Stimulated activated CD8-positive, alpha-beta memory T cell treated with anti-CD3 and anti-CD28 coated beads, Interleukin-4, amount 100 ng/mL, for 1 hour (primary cell): ENCODE results near the gene POLDIP3.
A peak's percentile ranks its signal among the peaks of the same experiment; 100 is the strongest.
"Not testable (repeated sequence)": the region's sequence is repeated elsewhere in the genome, so short reads cannot be mapped to it uniquely, and the experiment has no call there.

Experiments used
- DNase-seq, 2 donors: peaks; one replicate each; pipeline ENCODE4 v3.0.0-alpha.2; 2020; ENCODE audit warnings: low read depth in 2 of 2, low spot score in 1 of 2

The POLDIP3 gene

DNA sequence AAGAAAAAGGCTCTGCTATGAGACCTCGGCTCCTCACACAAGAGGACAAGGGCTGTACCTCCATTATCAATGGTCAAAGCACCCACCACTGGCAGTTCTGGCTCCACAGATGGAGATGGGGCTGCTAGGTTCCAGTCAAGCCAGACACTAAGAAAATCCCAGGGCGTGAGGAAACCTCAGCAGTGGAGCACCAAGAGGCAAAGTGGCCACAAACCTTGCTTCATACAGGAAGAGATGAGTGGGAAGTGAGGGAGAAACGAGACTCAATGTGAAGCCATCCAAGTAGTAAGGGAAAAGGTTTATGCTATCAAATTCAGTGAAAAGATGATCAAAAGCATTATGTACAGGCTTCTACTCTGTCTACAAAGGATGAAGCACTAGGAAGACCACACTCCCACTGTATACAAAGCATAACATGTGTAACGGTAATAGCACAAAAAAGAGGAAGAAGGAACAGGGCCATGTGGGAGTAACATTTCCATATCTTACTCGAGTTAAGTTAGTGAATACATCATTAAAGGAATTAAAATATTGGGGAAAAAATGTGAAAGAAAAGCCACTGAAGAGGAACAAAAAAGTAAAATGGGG is 27.0 kb downstream of the POLDIP3 start:
- DNase-seq, result no peak

DNA sequence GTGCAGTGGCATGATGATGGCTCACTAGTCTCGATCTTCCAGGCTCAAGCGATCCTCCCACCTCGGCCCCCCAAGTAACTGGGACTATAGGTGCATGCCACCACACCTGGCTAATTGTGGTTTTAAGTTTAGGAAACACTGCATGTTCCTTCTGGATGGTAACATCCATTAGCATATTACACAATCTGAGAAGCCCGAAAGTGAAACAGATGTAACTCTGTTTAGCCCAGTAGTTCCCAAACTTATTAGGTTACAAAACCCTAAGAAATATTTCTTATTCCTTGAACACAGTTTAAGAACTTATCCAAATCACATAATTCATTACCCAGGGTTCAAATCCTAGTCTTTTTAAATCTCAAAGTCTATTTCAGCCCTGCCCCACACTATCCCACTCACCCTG is 28.3 kb downstream of the POLDIP3 start:
- no peak for DNase-seq

DNA sequence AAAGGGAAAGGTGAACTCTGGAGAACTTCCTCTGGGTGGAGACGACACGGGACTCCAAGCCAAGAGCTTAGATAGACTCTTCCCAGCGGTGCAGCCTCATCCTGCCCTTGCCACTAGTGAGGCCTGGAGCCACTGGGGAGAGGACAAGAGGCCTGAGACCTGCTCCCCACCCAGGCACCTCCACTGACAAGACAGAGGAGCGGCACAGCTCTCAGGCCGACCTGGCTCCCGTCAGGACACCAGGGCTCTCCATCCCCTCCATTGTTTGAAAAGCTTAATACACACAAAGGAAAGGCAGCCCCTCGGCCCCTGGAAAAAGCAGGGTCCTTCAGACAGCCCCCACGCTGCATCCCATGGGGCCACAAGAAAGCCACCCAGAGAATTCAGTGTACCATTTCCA is 29.6 kb downstream of the POLDIP3 start:
- no peak for DNase-seq

DNA sequence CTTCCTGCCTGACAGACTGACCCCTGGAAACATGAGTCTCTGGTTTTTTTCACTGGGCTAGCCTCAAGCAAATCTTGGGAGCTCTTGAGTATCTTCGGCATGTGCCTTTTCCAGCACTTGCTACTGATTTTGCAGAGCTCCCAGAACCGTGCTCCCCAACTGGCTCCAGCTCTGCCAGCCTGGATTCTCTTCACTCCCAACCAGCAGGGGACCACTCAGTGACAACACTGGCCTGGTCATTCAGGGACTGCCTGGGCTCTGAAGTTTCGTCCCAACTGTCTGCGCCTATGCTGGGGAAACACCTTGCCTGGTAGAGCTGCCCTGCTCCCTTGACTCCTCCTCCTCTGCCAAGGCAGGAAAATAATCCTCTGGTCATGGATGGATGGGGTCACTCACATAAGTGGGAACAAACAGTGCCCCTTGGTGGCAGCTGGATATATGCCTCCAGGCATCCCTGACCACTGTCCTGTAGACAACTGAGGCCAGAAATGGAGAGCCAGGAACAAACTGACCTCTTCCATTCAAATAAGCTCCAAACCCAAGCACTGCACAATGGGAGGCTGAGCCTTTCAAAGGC is 30.2 kb downstream of the POLDIP3 start:
- DNase-seq, result no peak

DNA sequence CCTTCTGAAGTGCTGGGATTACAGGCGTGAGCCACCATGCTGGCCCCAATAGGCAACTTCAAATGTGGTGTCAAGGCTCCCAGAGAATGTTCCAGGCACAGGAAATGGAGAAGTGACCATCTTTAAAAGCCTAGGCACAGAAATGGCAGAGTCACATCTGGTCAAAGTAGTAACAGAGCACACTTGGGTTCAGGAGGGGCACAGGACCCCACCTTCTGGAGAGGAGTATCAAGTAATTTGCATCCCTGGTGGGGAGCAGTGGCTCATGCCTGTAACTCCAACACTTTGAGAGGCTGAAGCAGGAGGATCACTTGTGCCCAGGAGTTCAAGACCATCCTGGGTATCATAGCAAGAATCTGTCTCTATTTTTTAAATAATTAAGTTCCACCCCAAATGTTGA is 31.7 kb downstream of the POLDIP3 start:
- DNase-seq, result no peak

DNA sequence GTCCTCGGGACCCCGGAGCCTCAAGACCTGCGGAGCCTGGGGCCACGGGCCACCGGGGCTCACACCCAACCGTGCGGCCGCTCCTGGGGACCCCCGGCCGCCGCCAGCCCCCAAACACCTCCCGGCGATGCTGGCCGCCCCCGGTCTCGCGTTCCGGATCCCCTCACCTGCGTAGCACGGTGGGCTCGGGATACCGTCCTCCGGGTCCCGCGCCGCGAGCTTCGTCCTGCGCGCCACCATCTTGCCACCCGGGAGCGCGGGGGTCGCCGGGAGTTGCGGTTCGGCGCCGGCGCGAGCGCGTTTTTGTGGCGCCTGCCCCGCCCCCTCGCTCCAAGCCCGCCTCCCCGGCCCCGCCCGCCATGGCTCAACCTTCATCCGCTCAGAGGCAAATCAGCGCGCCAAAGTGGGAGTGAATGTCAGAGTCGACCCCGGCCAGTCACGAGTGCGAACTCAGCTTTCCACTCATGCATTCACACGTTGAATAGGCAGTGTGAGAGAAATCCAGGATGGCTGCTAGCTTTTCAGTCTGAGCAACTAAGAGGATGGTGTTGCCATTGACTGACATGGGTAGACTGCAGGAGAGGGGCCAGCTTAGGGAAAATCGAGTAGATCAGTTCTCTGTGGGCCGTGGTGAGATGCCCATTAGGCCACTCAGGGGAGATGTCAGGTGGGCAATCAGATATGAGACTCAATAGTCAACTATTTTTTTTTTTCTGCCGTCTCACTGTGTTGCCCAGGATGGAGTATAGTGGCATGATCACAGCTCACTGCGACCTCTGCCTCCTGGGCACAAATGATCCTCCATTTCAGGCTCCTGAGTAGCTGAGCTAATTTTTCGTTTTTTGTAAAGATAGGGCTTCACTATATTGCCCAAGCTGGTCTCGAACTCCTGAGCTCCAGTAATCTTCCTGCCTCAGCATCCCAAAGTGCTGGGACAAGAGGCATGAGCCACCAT is 32.6 kb downstream of the POLDIP3 start:
- peak; percentile 56 to 68 for DNase-seq

DNA sequence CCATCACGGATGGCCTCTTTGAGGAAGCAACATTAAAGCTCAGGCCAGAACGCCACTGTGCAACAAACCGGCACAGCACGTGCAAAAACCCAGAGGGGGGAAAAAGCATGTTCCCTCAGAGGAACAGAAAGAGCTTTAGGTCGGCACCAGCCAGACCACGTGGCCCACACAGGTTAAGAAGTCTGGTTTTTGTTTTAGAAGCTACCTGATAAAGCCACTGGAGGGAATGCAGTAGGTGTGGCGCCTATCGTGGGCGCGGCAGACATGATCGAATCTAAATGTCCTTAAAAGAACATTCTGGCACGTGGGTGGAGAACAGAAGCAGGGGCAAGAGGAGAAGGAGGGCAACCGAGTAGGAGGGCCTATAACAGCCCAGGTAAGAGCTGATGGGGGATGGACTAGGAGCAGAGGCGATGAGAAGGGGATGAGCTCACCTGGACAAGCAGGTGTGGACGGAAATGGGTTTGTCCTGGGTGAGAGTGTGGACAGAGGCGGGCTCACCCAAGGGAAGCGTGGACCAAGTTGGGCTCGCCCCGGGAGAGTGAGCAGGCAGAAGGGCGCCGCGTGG is 33.4 kb downstream of the POLDIP3 start:
- not testable (repeated sequence) for DNase-seq

DNA sequence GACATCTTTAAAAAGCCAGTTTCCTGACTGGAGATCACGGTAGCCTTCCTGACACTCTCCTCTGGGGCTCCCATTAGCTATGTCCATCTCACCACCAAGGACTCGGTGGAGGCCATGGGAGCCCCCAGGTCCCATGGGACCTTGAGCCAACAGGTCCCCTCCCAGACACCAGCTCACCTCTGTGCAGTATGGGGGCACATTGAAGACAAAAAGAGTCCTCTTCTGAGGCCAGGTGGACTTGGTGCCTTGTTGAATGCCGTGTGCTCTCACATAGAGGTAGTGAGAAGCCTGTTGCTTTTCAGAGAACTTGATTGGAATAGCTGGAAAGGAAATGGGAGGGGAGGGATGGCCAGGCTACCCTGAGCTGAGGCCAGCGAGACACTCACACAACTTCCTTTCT is 34.6 kb downstream of the POLDIP3 start:
- not testable (repeated sequence) for DNase-seq

DNA sequence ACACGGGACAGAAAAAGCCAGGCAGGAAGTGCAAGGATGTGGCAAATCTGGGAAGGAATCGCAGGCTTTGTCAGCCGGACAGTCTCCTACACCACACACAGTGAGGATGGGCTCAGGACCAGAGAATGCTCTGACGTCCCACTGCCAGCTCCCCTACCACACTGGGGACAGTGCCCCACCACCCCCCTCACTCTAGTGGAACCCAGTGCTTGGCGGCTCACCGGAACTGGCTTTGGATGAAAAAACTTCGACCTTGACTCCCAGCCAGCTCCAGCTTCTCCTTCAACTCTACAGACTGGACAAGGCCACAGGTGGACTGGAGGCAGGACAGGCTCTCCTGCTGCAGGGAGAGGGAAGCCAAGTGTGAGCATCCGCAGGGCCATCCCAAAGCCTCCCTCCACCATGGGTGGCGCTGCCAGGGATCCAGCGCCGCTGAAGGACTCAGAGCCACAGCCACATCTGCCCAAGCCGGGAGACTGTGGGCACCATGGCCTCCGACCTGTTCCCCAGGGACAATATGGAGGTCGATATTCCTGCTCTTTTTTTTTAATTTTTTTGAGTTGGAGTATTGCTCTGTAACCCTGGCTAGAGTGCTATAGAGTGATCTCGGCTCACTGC is 37.0 kb downstream of the POLDIP3 start:
- DNase-seq, result no peak

DNA sequence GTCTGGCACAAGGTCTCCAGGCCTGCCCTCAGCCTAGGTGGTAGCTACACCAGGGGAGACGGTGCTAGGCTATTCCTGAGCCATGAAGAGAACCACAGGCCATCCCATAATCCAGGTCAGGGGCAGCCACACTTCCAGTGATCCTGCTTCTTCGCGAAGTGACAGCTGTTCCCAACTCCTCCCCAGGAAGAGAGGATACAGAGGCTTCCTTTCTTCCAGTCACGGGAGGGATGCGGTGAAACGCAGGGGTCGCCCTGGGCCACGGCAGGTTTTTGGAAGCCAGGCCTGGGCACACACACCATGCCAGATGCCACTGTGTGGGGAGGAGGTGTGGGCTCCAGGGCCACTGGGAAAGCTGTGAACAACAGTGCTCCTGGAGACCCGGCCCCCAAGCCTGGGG is 37.5 kb downstream of the POLDIP3 start:
- not testable (repeated sequence) for DNase-seq

DNA sequence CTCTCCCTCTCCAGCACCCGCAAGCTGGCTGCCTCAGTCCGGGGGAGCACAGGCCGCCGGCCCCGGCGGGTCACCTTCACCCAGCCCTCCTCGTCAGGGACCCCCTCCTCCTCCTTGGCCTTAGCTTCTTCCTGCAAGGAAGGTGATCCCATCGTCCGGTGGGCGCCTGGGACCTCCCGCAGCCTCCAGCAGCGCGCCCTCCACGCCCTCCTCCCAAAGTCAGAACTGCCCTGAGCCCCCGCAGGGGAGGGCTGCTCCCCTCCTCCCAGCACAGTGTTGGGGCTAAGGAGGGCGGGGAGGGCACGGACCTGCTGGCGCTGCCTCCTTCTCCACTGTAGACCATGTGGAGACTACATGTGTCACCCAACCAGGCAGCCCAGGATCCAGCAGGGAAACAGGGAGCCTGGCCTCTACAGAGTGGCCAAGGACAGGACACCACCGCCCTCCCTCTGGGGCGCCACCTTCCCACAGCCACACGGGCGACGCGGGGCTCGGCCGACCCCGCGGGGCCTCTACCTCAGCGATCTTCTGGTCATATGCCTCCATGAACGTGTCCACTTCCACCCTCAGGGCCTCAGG is 38.6 kb downstream of the POLDIP3 start:
- DNase-seq, result not testable (repeated sequence)

DNA sequence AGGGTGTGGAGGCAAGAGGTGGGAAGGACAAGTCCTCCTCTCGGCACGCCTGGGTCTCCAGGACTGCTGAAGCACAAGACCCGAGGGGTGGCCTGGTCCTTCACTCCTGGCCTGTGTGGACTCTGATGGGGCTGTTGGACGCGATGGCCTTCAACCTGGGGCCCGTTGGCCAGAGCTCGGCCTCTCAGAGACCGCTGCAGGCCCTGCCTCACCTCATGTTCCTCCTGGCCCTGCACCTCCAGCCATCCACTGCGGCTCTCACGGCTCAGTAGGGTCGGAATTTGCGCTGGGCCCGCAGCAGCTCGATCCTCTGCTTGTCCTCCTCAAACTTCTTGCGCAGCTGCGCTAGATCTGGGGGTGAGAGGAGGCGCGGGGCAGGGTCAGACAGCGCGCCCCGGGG is 40.2 kb downstream of the POLDIP3 start:
- not testable (repeated sequence) for DNase-seq

DNA sequence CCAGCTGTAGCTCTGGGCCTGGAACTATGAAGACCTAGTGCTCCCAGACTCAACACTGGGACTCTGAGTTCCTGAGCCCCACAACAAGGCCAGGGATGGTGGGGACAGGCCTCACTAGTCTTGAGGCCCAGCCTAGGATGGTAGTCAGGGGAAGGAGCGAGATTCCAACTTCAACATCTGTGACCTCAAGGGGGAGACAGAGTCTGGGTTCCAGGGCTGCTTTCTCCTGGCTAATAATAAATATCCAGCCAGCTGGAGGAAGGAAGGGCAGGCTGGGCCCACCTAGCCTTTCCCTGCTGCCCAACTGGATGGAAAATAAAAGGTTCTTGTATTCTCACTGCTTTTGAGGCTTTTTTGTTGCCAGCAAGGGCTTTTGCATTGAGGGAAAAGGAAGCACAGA is 40.6 kb downstream of the POLDIP3 start:
- DNase-seq, result not testable (repeated sequence)

DNA sequence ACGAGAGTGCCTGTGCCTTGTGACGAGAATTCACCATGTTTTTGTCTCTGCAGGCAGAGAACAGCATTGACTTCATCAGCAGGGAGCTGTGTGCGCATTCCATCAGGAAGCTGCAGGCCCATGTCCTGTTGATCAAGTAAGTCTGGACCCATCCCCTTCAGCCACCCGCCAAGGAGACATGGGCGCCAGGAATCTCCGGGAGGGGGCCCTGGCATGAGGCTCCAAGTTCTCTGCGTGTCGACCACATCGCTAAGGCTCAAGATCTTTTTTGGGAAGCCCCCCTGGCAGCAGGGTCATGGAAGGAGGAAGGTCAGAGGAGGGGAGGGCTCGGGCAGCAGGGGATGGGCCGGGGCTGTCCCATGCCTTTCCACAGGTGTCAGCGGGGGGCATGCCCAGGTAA is 43.6 kb downstream of the POLDIP3 start:
- DNase-seq, result not testable (repeated sequence)

DNA sequence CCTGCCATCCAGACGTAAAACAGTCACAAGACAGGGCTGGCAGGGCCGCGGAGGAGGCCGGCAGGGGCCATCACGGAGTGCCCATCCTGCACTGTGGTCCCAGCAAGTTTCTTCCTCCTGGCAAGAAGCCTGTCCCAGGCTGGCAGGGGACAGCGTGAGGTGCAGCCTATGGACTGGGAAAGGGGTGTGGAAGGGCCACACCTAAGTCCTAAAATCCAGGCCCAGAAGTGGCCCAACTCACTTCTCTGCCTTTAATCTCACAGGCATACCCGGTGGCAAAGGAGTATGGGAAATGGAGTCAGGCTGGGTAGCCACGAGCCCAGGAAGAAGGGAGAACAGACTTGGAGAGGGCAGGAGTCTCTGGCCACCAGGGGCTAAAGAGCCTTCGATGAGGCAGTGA is 44.1 kb downstream of the POLDIP3 start:
- not testable (repeated sequence) for DNase-seq

DNA sequence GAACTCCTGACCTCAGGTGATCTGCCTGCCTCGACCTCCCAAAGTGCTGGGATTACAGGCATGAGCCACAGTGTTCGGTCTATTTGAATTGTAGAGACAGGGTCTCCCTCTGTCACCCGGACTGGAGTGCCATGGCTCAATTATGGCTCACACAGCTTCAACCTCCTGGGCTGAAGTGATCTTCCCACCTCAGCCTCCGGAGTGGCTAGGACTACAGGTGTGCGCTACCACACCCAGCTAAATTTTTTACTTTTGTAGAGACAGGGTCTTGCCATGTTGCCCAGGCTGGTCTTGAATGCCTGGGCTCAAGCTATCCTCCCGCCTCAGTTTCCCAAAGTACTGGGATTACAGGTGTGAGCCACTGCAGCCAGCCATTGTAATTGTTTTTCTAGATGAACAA is 46.7 kb downstream of the POLDIP3 start:
- not testable (repeated sequence) for DNase-seq

DNA sequence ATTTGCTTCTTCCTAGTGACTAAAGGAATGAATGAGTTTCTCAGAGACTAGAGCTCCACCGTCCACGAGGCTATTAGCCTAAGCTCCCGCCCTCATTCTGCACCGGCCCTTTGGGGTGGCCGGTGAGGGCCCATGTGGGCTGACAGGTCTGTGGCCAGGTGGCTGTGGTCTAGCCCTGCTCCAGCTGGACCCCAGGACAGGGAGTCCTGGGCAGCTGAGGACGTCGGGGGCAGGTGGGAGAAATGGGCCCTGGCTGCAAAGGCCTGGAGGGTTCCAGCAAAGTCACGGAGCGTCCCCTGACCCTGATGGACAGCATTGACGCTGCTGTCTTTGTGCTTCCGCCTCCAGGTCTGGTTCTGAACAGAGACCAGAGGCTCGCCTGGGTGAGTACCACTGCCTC is 48.7 kb downstream of the POLDIP3 start:
- no peak for DNase-seq

DNA sequence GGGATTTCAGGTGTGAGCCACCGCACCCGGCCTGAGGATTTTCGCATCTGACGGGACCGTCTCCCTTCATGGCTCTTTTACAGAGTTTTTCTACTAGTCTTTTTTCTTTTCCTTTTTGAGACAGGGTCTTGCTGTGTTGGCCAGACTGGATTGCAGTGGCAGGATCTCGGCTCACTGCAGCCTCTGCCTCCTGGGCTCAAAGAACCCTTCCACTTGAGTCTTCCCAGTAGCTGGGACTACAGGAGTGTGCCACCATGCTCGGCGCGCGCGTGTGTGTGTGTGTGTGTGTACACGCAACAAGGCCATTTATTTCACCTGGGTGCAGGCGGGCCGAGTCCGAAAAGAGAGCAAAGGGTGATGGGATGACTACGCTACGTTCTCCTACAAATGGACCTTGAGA is 50.0 kb downstream of the POLDIP3 start:
- no peak for DNase-seq

DNA sequence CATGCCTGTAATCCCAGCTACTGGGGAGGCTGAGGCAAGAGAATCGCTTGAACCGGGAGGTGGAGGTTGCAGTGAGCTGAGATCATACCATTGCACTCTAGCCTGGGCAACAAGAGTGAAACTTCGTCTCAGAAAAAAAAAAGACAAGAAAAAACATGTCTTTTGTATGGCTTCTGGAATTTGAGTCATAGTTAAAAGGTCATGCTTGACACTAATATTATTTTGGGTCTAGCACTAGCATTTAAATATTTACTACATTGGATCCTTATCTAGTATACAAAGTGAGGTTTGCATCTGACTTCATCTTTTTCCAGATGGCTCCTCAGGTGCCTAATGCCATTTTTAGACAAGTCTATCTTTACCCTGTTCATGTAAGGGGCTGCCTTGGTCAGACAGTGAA is 50.7 kb downstream of the POLDIP3 start:
- DNase-seq, result not testable (repeated sequence)

DNA sequence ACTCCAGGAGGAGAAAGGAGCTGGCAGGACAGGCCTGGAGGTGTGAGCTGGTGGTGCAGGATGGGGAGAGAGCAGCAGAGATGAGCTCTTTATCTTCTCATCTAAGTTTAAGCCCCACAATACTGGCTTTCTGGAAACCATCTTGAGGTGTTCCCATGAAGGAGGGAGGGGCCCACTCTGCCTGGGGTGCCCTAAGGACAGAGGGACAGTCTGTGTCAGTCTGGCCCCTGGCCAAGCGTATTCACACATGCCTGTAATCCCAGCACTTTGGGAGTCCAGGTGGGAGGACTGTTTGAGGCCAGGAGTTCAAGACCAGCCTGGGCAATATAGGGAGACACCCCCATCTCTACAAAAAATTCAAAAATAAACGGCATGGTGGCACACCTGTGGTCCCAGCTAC is 52.0 kb downstream of the POLDIP3 start:
- no peak for DNase-seq

DNA sequence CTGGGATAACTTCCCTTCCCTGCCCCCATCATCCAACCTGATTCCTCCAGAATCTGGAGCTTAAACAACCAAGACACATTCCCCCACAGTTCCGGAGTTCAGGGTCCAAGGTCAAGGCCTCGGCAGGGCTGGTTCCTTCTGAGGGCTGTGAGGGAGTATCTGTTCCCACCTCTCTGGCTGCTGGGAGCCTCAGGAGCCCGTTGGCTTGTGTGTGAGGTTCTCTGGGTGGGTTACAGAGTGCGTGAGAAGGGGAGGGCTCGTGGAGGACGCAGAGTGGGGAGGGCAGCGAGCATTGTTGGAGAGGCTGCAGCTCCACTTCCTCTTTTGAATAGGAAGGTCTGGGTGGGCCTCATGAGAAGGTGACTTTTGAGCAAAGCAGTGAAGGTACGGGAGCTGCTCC is 52.4 kb downstream of the POLDIP3 start:
- no peak for DNase-seq
